NCI-H2227 (cell line): ENCODE results near the gene KIF13A.
A peak's percentile ranks its signal among the peaks of the same experiment; 100 is the strongest.
"Not testable (repeated sequence)": the region's sequence is repeated elsewhere in the genome, so short reads cannot be mapped to it uniquely, and the experiment has no call there.

Experiments used
- DNase-seq: peaks from one replicate; lab custom pipeline; 2025; ENCODE audit not compliant: unreplicated experiment; lab: John Stamatoyannopoulos, UW

KIF13A gene

DNA sequence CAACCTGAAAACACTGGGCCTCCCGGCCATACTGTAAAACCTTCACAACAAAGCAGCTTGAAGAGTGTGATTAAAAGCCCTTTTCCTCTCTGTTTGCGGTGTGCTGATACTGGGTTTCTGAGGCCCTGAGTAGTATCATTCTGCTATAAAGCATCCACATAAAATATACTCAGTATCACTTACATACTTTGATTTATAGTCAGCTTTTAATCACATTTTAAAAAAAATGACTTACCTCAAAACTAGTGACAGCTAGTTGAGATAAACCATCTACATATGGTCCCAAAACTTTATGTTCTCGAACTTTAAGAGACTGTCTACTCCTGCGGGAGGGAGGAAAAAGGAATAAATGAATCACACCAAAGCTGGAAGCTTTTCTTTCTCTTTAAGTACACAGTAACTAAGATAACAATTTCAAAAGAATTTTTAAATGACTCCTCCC is 135.7 kb downstream of the KIF13A start:
- no peak for DNase-seq

DNA sequence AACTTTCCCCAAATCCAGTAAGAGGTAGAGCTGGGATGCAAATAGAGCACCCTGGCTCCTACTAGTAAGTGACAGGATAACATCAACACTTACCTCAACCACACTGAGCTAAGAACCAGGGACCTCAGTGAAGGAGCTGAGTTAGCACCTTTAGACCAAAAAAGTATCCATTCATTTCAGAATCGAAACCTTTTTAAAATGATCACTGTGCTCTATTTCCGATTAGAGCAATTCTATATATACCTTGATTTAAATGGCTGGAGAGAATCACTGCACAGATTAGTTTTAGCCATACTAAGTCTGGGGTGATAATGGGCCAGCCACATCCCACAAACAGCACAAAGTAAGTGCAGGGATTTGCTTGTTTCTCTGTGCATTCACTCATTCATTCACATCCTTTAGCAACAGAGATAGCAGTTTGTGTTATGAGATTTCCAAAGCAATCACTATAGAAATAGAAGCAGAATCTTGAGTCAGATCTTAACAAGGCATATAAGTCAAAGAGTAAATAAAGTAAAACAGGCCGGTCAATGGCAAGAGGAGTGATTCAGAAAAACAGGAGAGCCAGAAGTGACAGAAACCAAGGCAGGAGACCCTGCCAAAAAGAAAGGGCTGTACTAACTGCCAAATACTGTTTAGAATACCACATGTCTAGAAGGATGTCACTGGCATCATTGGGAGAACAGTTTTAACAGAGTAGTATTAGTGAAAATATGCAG is 136.3 kb downstream of the KIF13A start:
- DNase-seq: no peak

DNA sequence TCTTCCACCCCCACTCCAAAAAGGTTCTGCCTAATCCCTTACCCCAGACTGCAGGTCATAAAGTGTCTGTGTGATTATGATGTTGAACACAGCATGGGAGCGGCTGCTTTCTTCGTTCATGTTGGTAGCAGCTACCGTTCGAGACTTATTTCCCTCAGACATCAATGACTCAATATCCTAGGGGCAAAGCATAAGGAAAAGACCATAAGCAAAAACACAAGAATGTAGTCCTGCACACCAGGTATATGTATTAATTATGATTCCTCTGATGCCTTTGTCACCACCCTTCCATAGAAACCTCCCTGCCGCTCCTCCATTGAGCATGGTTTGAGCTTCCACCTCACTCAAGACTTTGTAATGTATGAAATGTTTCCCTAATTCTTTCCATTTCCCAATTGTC is 137.2 kb downstream of the KIF13A start:
- DNase-seq: no peak

DNA sequence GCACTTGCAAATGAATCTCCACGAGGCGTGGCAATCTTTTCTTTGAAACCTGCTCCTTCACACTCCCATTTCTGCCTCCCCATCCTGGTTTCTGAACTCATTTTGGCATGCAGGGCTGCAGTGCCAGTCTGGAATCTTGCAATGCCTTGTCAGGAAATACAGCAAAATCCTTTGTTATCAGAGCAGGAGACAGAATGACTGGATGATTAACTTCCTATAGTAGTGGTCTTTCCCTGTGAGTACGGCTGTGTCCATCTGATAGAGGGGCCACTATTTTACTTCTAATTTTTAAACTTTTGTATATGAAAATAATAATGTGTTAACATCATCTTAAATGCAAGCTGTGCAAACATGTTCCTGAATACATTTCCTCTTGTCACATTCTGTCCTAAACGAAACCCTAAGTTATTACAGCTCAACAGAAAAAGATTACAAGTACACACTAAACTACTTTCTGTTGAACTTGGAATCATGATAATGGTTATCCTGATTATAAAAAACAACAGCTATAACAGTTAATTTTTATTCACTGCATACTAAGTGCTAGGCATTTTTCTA is 140.2 kb downstream of the KIF13A start:
- no peak for DNase-seq

DNA sequence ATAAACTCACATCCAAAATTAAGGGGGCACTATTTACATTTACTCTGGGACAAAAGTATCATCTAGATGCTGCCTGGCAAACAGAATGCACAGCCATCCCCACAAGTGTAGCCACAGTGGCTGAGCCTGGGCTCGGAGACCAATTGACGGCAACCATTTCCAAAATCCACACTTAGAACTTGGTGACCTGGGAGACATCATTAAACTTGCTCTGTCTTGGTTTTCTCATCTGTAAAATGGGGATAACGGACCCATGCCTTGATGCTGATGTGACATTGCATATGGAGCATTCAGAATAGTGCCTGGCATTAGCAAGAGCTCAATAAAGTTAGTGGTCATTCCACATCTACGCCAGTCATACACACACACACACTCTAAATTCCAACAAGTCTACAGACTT is 140.7 kb downstream of the KIF13A start:
- no peak for DNase-seq

DNA sequence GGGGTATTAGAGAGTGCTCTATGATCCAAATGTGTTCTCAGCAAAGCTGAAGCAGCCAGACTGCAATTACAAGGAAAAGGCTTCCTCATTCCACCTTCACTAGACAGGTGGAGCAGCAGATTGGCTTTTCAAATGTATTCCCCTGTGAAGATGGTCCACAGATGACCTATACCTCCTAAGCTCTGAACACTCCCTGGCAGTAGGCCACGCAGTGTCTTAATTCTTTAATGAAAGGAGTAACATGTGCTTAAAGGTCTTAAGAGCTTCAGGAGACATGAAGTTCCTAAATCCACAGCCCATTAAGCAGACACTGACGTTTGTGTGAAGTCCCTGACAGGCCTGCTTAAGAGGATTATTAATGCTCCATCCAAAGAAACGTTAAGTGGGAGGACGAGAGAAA is 141.8 kb downstream of the KIF13A start:
- DNase-seq: no peak

DNA sequence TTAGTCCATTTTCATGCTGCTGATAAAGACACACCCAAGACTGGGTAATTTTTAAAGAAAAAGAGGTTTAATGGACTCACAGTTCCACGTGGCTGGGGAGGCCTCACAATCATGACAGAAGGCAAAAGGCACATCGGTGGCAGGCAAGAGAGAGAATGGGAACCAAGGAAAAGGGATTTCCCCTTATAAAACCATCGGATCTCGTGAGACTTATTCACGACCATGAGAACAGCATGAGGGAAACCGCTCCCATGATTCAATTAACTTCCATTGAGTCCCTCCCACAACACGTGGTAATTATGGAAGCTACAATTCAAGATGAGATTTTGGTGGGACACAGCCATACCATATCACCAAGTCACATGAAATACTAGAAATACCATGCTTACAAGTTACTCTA is 142.5 kb downstream of the KIF13A start:
- DNase-seq: not testable (repeated sequence)

DNA sequence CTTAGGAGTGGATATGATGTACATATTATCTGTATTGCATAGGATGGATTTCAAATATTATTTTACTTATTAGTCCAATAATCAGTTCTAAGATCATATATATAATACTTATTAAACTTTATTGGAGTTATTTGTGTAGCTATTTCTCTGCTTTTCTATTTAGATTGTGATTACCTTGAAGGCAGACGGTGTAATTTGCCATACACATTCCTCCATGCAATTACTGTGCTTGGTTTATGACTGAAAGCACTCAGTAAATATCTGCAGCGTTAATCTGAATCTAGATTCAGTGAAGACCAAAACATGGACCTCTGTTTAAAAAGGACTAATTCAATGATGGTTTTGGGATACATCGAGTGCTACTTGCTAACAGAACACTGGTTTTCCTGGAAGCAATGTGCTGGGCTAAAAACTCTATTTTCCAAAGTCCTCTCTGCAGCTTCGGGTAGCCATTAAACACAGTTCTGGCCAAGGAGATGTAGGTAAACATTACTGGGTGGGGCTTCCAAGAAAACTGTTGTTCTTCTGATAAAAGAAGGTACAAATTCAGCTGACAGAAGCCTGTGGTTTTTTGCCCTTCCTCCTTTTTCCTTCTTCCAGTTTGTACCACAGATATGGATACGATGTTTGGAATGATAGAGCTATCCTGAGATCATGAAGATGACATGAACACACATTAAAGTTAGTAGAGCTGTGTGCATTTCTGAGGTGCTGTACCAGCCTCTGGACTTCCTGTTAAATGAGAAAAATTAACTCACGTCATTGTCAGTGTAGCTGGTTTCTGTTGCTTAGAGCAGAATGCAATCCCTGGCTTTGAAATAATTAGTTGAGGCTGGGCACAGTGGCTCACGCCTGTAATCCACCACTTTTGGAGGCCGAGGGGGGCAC is 144.3 kb downstream of the KIF13A start:
- no peak for DNase-seq

DNA sequence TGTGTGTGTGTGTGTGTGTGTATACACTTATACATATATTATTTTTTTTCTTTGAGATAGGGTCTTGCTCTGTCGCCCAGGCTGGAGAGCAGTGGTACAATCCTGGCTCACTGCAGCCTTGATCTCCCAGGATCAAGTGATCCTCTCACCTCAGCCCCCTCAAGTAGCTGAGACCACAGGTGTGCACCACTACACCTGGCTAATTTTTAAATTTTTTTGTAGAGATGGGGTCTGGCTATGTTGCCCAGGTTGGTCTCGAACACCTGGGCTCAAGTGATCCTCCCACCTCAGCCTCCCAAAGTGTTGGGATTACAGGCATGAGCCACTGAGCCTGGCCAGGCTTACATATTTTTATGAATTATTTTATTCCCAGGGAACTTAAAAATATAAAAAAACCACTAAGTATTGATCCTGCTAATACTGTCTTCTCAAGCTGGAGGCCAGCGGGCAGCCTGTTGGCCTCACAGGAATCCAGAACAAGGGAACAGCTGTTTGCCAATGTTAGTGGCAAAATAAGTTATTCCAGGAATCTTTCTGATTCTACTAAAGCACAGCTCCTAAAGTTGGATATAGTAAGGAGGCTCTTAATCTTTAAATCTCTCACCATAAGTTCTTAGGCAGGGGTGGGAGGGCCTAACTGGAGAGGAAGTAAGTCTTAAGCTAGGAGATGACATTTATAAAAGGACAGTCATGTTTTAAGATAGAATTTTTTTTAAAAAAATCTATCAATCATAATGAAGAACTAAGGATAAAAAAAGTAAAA is 145.2 kb downstream of the KIF13A start:
- no peak for DNase-seq

DNA sequence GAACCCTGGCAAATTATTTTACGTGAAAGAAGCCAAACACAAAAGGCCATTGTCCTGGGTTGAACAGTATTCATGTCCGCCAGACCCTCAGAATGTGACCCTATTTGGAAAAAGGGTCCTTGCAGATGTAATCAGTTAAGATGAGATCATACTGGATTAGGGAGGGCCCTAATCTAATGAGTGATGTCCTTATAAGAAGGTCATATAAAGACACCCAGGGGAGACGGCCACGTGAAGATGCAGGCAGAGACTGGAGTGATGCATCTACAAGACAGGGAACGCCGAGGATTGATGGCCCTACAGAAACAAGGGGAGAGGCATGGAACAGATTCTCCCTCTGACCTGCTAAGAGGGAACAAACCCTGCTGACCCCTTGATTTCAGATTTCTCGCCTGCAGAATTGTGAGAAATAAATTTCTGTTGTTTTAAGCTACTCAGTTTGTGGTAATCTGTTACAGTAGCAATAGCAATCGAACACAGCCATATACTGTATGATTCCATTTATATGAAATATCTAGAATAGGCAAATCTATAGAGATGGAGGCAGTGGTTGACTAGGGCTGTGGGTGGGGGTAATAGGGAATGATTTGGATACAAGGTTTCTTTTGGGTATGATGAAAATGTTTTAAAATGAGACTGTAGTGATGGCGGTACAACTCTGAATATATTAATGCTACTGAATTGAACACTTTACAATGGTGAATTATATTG is 147.8 kb downstream of the KIF13A start:
- DNase-seq: no peak

DNA sequence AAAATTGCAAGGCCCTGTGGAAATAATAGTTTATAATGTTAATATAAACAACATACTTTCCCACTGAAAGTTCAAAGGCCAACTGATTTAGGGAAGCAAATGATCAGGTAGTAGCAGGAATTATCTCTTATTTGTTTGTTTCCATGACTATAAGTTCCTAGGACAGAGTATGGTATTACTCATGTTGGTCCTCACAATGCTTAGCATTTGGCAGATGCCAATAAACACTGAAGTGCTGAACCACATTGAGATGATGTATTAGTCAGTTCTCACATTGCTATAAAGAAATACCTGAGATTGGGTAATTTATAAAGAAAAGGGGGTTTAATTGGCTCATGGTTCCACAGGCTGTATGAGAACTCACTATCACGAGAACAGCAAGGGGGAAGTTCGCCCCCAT is 151.1 kb downstream of the KIF13A start:
- DNase-seq: no peak

DNA sequence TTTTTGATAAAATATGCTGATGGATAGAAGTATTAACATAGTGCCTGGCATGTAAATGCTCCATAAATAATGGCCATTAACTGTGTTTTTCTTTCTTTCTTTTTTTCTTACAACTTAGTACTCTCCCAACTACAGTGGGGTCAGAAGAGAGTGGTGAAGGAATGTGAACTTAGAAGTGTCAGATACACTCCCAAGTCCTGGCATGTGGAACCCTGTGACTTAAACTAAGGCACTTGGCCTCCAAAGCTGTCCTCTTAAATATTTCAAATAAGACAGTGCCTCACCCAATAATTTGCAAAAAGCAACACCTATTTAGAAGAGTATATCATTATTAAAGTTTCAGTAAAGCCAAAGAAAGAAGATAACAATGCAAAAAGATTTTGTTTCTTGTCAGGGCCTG is 151.7 kb downstream of the KIF13A start:
- no peak for DNase-seq

DNA sequence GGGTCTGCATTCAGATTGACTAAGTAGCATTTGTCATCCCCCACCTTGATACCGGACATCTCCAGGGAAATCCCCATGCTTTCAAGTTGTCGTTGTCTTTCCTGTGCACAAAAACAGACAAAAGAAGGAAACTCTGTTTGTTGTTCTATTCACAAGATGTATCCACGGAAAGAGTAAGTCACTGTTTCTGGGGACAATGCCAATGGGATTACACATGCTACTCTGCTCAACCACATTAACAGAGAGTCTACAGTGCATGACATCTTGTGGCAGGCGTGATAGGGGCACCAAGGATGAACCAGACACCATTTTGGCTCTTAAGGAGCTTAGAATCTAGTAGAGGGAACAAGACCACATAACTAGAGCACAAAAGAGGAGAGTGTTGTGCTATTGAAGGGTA is 156.3 kb downstream of the KIF13A start:
- DNase-seq: no peak

DNA sequence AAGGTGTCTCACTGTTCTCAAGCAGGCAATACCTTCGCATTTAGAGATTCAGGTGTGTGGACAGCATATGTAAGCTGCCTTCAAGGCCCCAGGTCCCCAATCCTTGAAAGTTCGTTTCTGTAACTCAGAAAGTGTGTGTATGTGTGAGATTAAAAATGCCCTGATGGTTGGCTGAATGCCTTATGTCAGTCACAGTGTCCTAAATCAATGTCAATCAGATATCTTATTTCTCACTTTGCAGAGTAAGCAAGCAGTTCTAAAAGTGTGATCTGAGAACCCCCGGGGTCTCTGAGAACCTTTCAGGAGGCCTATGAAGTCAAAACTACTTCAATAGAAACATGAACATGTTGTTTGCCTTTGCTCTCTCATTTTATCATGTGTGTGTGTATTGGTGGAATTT is 157.5 kb downstream of the KIF13A start:
- no peak for DNase-seq

DNA sequence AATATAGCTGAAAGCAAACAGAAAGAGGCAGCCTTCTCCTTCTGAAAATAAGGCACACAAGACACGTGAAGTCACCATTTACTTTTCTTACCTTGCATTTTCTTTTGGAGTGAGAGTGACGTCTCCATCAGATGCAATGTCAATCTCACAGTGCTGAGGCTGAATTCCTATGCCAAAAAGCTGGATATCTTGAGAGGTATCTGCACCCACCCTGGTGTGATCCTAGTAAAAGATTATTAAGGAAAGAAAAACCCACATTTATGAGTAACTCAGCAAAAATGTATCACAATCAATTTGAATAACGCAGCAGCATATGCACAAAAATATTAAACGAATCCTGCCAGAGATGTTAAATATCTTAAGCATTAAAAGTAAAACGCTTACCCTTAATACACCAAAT is 159.3 kb downstream of the KIF13A start:
- DNase-seq: no peak

DNA sequence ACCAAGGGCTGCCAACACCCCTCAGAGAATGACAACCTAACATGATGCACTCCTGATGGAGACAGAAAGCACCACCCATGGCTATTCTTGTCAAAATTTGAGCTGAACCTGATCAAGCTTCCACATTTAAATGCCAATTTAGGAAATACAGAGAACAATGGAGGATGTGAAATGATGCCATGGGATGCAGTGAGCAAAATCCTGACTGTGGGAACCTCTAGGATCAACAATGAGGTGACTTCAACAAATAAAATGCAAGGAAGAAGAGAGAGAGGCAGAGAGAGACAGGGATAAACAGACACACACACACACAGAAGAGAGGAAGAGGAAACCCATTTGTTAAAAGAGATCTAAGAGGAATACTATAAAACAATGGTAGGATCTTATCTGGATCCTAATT is 161.1 kb downstream of the KIF13A start:
- no peak for DNase-seq

DNA sequence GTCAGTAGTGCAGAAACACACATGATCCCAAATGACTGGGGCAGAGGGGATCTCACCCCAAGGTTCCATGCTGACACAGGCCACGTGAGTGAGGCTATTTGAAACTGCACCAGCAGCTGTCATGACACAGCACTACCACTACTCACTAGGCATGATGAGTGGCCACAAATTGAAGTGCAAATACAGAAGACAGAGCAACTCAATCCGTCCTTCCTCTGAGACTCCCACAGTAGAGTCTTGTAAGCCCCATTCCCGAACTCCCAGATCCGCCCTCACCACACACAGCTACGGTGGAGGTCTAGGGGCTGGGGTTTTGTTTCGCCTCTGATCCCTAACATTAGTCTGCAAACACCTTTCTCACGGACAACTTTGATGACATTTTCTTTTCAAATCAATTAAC is 167.4 kb downstream of the KIF13A start:
- DNase-seq: peak; percentile 16

DNA sequence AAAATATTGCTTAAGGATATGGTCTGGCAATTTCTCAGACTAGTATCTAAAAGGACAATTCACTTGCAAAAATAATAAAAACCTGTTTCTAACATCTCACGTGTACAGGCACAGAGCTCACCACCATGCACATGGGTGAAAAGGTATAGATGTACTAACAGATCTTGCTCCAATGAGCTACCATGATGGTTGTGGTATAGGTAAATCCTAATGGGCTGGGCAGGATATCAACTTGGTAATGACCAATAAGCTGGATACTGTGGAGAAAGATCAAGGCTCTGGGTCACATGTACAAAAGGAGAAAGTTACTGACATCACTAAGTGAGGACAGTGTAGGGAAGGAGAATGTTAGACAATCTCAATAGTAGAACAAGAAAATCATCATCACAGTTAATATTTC is 169.7 kb downstream of the KIF13A start:
- DNase-seq: no peak

DNA sequence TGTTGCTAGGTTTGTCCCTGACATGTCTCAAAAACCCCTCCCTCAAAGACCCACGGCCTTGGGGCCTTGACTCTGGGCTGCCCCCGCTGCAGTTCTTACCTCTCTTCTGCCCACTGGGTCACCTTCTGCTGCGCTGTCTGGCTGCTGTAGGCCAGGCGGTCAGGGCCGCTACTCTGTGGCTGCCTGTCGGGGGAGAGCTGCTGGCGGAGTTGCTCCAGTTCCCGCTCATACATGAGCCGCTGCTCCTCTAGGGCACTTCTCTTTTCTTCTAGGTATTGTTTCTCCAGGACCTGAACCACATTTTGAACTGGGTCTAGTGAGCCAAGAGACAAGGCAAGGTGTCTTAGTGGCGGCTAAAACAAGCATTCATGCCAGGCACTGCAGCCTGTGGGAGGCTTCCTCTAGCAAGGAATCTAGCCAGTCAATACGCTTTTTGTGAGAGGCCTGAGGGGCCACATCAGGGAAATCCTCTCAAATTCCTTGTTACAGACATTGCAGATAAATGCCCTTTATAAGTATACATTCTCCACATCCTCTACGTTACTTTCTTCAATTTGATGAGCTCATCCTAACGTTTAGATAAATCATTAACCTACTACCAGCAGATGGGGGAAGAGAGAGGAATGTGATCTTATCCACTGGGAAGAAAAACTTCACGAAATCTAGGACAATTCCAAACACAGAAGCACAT is 170.4 kb downstream of the KIF13A start:
- no peak for DNase-seq

DNA sequence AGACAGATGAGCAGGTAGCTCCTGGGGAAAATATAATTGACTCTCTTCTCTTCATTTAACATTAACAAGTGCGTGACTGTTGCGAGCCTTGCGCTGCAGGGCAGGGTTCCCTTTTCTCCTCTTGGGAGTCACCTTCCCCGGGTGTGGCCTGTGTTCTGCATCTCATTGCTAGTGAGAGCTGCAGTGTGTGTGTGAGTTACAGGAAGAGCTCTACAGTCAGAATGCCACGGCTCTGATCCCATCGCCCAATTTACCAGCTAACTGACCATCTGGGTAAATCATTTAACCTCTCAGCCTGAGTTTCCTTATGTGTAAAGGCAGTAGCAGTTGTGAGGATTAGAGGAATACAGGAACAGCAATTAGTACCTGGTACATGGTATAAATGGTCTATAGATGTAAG is 173.9 kb downstream of the KIF13A start:
- DNase-seq: no peak
